SHP77 treated with DMSO at 0.1 percent for 48 hours (cell line): ENCODE measurements around the gene RACK1.
"Not testable (repeated sequence)": the region's sequence is repeated elsewhere in the genome, so short reads cannot be mapped to it uniquely, and the experiment has no call there.

Source experiments
- DNase-seq: peaks from one replicate; lab custom pipeline; 2025; lab: John Stamatoyannopoulos, UW

RACK1 gene

DNA sequence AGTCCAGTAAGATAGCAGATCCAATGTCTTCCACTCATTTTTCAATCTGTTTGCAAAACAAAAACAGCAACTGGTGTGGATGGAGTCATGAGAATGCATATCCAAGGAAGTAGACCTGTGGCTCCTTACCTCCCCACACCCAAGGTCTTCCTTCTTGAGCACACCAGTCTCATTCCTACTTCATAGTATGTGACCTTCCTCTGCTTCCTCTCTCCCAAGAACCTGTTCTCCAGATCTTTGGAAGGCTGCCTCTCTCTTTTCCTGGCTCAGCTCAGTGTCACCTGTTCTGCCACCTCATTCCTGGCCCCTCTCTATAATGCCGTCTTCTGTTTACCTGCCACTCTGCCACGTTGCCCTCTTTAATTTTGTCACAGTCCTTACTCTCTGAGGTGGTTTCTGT, 30.8 kb downstream of the RACK1 start:
- no peak for DNase-seq

DNA sequence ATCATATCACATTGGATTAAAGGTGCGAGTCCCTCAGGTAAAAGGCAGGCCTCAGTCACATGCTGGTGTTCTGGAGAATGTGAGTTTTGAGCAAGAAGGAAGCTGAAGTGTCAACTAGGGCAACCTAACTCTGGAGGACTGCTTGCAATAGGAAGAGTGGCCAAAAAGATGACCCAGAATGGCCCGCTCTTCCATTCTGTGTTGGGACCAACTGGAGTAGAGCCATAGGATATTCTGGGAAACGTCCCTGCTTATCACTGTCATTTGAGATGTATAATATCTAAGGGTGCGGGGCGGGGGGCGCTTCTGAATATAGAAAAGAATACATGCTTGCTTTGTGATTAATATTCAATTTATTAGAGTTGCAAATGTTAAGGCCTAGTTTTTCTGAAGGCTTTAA, 31.6 kb downstream of the RACK1 start:
- DNase-seq, result no peak

DNA sequence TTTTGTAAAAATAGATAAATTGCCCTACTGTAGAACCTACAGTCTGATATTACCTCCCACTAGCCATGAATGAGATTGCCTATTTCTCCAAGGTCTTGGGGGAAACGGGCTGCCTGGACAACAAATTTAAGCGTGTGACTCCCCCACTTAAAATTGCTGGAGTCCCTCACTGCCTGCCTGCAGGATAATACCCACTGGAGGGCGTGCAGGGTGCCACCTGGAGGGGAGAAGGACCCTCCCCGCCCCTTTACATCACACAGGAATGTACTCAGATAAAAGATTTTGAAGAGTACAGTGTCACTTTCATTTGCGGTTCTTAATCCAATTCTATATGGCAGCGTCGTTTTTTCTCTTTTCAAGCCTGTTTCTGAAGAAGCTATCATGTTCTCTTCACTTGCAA, 32.5 kb downstream of the RACK1 start:
- DNase-seq, result no peak

DNA sequence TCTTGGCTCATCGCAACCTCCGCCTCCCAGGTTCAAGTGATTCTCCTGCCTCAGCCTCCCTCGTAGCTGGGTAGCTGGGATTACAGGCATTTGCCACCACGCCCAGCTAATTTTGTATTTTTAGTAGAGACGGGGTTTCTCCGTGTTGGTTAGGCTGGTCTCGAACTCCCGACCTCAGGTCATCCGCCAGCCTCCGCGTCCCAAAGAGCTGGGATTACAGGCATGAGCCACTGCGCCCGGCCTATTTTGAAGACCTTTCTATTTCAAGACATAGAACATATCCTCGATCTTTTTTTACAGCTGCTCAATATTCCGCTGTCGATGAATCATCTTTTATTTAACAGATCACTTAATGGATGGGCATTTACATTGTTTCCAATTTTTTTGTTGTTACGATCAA, 33.0 kb downstream of the RACK1 start:
- DNase-seq, result not testable (repeated sequence)

DNA sequence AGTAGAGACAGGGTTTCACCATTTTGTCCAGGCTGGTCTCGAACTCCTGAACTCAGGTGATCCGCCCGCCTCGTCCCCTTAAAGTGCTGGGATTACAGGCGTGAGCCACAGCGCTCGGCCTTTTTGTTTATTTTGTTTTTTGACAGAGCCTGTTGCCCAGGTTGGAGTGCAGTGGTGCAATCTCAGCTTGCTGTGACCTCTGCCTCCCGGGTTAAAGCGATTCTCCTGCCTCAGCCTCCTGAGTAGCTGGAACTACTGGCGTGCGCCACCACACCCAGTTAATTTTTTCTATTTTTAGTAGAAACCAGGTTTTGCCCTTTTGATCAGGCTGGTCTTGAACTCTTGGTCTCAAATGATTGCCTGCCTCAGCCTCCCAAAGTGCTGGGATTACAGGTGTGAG, 33.6 kb downstream of the RACK1 start:
- not testable (repeated sequence) for DNase-seq

DNA sequence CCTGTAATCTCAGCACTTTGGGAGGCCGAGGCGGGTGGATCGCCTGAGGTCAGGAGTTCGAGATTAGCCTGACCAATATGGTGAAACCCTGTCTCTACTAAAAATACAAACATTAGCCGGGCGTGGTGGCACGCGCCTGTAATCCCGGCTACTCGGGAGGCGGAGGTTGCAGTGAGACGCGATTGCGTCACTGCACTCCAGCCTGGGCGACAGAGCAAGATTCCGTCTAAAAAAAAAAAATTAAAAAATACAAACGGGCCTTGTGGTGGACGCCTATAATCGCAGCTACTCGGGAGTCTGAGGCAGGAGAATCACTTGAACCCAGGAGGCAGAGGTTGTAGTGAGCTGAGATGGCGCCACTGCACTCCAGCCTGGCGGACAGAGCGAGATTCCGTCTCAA, 34.7 kb downstream of the RACK1 start:
- not testable (repeated sequence) for DNase-seq

DNA sequence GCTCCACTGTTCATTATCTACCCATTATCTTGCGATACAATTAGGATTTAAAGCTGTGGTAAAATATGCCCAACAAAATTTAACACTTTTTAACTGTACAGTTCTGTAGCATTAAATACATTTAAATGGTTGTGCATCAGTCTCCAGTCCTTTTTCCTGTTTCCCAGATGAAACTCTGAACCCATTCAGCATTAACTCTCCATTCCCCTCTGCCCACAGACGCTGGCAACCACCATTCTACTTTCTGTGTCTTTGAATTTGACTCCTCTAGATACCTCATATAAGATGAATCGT, 35.8 kb downstream of the RACK1 start:
- no peak for DNase-seq

DNA sequence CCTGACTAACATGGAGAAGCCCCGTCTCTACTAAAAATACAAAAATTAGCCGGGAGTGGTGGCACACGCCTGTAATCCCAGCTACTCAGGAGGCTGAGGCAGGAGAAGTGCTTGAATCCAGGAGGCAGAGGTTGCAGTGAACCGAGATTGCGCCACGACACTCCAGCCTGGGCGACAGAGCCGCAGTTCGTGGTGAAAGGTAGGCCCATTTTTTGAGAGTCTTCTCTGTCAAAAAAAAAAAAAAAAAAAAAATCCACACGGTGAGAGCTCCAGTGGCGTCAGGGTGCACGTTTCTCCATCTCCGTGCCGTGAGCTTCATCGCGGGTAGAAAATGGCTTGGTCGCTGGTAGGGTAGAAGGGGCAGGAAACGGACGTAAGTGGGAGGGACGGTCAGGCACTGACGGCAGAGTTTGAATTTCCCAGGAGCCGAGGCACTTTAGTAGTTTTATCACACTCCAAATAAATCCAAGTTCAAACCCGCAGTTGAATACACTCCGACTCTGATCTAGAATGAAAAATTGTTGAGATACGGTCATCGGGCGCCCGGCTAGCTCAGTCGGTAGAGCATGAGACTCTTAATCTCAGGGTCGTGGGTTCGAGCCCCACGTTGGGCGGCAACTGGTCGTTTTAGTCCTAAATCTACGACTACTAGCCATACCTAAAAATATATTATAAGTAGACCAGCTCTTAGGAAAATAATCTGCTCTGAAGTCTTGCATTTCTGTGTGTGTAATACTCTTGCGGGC, 36.3 kb downstream of the RACK1 start:
- DNase-seq, result no peak

DNA sequence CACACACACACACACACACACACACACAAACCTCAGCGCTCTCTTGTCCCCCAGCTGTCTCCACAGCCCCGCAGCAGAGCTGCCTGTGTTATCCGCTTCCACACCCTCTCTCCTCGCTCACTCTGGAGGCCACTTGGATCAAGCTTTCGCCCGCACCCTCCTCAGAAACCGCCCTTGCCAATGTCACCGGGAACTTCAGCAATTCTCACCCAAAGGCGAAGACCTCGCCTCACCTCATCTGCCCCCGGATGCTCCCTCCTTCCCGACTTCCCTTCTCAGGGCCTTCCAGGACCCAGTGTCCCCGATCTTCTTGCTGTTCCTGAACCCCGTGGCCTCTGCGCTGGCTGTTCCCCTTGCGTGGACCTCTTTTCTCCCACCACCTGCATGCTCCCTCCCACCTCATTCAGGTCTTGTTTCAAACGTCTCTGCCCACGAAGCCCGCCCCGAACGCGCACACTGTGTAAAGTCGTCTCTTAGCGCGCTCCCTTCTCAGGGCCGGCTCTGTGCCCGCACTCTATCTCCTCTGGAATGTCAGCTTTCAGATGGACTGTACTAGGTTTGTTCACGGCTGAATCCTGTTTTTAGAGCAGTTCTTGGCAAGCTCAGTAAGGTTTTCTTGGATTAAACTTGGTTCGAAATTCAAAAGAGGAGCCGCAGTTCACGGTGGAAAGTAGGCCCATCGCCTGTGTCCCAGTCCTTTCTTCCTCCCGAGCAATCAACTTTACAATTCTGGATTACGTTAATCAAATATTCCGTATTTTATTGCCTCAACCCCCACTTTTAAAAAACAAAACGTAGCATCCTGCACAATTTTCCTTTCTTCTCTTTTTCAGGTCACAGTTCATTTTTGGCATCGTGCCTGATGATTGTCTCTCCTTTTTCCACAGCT, 37.7 kb downstream of the RACK1 start:
- no peak for DNase-seq

DNA sequence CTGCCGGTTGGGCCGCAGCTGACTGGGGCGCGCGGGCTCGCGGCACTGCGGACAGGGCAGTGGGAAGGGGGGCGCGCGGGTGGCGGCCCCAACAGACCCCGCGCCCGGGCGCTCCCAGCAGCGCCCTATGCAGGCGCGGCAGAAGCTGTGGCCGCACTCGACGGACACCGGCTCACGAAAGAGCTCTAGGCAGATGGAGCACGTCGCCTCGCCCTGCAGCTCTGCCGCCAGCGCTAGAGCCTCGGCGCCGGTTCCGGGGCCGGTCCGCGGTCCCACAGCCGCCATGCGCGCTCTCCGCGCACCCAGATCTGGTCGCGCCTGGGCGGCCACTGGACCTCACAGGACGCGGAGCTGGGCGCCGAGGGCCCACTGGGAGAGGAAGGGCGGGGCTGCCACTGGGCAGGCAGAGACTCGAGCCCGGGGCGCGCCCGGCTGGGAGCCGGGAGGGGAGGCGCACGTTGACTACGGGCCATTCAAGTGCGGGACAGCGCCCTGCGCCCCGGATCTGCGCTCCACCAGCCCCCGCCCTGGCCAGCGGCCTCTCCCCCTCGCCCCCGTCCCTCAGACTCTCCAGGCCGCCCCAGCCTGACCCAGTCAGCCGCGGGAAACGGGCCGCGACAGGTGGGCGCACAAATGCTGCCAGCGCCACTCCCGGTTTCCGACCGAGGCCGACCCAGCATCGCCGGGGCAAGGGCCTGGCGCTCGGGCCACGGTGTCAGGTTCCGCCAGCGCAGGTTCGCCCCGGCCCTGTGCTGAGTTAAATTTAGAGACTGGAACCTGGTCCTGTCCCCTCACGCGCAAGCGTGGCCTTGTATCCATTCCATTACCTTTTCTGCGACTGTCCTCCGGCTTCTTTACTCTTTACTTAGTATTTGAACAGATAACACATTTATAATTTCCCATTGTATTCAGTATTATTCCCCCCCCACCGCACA, 38.6 kb downstream of the RACK1 start, which contains the start of gene TRIM7:
TSS of gene TRIM7 (minus strand) at position 371 of the 935 bp plus-strand sequence. CDS start at position 285, 86 bp downstream.
- no peak for DNase-seq

DNA sequence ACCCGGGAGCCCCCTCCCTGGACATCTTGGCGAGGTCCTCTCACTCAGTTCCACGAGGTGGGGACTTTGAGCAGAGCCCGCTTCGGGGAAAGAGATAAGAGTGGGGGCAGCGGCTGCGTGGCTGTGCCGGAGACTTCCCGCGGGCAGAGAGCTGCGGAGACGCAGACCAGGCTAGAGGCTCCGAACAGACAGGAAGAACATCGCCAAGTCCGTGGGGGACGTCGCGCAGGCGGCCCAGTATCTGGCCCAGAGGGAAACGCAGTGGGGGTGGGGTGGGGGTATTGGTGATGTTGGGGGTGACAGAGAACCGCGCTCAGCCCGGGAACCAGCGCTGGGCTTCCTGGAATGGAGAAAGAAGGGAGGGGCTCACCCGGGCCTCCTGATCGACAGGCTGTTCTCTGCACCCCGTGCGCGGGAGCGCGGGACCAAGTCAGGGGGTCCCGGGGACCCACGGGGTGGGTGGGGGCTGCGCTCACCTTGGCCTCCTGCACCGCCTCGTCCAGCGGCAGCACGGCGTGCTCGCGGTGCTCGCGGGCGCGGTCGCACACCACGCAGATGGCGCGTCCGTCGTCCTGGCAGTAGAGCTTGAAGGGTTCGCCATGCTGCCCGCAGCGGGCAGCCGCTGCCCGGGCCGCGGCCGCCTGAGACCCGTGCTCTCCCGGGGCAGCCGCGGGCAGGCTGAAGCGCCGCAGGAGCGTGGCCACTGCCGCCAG, 39.4 kb downstream of the RACK1 start:
- DNase-seq, result no peak

DNA sequence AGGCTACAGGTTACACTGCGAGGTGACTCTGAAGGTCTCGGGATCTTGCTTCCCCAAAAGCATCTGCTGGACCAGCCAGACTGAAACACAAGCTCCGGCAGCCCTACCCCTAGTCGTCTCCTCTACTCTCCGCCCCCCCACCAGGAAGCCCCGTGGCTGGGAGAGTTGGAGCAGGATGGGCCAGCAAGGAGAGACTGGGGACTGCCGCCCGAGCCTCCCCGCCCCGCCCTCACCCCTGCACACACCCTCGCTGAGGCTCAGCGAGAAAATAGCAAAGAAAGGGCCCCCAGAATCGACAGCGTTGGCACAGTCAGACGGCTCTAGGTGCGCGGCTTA, 40.0 kb downstream of the RACK1 start:
- no peak for DNase-seq

DNA sequence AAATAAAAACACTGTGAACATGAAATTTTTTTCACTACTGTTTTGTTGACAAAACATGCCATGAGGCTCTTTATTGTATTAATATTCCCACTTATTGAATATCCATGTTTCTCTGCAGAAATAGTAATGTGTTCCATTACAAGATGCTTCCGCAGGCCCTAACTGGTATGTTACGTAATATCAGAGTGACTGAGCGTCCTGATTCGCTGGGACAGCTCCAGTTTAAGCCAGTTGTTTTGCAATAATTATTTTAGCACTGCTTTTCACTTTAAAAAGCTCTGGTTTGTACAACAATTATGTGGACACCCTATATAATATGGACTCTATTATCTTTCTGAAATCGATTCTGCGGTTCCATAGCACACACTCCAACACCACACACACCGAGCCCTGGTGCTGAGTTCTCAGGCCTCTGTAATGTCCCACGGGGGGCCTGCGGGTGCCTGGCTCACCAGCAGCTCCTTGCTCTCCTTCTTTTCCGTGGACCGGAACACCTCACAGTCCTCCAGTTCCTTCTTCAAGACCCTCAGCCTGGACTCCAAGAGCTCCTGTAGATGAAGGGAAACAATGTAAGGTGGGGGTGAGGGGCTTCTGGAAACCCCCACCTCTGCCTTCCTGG, 40.5 kb downstream of the RACK1 start:
- no peak for DNase-seq

DNA sequence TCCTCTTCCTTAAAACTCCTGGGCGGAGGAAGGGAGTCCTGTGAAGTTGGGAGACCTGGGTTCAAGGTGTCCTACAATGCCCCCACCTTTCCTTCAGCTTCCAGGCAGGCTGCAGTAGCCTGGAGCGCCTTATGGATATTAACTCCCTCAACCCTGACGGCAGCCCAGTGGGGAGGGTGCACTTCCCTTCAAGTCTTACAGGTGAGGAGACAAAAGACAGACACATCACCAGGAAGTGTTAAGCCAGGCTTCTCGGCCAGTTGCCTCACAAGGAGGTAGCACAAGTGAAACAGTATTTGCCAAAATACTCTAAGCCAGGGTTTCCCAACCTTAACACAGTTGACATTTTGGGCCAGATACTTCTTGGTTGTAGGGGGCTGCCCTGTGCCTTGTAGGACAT, 42.9 kb downstream of the RACK1 start:
- DNase-seq, result no peak

DNA sequence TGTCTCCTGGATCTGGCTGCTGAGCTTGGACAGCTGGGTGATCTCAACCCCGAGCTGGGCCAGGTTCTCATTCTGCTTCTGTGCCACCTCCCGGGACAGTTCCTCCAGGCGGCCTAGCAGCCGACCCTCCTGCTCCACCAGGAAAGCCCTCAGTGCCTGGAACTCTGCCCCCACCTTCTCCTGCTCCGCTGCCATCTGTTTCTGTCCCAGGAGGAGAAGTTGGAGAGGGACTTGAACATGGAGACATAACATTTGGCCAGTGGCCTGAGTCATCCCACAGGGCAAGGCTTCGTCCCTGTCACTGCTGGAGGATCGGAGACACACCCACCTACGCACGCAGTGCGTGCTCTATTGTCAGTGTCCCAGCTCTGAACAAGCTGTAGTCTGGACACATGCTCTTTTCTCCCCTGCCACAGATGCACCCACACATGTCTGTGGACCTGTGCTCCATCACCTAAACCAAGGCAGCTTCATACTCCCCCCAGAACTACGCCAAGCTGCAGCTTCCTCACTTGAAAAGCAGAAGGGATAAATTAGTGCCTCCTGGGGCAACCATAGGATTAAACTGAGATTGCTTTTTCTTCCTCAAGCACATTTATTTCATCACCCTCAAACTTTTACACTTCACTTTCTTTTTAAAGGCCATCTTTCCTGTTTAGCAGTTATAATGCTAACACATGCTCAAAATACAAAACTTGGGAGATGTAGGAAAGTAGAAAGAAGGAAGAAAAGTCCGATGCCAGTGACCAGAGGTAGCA, 43.6 kb downstream of the RACK1 start:
- no peak for DNase-seq

DNA sequence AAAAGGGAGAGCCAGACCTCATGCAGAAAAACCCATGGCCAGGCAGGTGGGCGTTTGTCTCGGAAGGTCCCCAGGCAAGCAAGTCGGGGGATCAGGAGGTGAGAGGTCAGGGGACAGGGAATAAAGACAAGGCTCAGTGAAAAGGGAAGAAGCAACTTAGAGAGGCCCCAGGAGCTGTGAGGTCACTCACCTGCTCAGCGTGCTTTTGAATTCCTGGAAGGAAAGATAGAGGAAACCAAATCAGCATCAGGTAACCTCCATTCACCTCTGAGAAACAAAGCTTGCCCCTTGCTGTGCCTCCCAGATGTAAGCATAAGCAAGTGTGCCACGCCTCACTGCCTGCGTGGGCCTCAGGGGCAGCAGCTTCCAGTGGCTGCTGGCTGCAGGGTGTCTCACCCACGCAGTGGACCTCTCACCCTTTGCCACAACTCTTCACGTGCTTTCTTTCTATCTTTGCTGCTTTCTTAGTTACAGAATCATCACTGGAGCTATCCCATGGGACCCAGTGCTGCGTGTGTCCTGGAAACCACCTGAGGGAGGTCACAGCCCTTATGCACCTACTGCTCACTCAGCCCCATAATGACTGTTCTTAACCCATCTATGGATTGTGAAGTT, 44.7 kb downstream of the RACK1 start:
- DNase-seq, result no peak

DNA sequence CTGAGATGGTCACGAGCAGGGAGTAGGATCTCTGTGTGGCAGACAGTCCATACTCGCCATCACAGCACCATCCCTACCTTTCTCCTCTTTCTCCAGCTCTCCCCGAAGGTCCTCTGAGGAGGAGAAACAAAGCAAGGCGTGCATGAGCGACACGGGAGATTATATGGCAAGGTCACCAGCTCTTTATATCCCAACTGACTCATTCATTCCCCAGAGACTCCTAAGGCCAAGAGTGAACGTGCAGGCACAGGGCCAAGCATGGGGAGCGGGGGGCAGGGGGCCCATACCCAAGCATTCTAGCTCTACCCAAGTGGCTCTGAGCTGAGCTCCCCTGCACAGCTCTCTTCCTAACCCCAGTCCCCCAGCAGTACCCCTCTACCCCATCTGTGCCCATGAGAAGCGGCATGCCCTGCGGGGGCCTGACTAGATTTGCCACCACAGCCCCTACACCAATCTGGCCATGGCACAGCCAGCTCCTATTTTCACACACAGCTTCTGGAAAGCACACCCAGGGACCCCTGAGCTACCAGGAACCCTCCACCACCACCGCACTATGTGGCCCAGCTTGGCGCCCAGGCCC, 45.5 kb downstream of the RACK1 start:
- DNase-seq, result no peak

DNA sequence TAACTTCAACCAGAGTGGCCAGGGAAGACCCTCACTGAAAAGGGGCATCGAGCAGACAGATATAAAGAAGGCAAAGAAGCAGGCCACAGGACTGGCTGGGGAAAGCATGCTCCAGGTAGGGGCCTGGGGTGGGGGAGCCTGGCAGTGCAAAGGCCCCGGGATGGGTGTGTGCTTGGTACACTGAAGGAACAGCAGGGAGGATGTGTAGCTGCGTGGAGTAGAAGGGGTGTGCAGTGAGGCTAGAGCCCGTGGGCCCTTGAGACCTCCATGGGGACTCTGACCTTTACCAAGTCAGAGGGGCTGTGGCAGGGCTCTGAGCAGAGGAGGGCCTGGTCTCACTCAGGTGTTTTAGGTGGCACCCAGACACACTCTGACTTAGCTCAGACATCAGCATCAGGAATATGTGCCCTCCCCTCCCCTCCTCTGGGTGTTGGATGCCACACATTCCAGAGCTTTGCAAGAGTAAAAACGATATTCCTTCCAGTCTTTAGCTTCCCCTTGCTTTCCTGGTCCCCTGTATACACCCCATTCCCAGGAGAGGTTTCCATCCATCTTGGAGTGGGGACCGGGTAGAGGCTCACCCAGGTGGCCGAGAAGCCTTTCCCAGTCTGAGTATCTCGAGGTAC, 46.3 kb downstream of the RACK1 start:
- no peak for DNase-seq

DNA sequence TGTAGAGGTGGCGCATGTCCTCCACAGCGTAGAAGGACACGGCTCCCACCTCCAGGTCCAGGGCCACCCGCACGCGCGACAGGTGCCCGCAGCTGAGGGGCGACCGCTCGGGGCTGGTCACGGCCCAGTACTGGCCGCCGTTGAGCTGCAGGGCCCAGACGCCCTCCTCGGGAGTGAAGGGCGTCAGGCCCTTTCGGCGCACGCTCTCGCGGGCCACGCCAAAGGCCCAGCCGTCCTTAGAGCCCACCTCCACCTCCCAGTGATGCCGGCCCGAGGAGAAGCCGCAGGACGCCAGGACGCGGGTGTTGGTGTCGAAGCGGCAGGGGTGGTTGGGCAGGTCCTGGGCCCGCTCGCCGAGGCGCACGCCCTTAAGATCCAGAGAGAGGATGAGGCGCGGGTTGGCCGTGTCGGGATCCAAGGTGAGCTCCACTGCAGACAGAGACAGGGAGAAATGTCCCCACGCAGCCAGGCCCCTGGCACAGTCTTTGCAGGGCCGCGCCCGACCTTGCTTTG, 48.4 kb downstream of the RACK1 start:
- no peak for DNase-seq
